H1 (cell line): ENCODE data around the gene OPHN1. TPM values are rescaled to one million over a fixed set of nuclear protein-coding genes. Genes with fewer than 3 reads are reported as not detected.

Experiments used
- CTCF ChIA-PET: fragments of 300-600 bp; sonication (Branson Sonifier 250); formaldehyde crosslinking; loops from one replicate; lab custom pipeline; 2021; ENCODE audit not compliant: partially characterized antibody; lab: Charles Lee
- POLR2A ChIA-PET: fragments of 300-600 bp; sonication (Branson Sonifier 250); formaldehyde crosslinking; loops from one replicate; lab custom pipeline; 2021; ENCODE audit warnings: inconsistent platforms; ENCODE audit not compliant: partially characterized antibody; lab: Charles Lee
- DNase-seq, 2 experiments: peaks; one replicate each; pipeline versions ENCODE4 v3.0.0 to v3.0.0-alpha.2; 2010 to 2022; ENCODE audit warnings: low spot score in 2 of 2, low read depth in 1 of 2, mixed read lengths in 1 of 2
- FAIRE-seq: peaks from 2 replicates; lab custom pipeline; 2011; peaks lifted over from hg19 to GRCh38; lab: Jason Lieb, UNC
- H2AFZ ChIP-seq: 2 replicates; pipeline ENCODE4 v1.8.1; 2012; ENCODE audit warnings: low read length, inconsistent platforms
- H2AK5ac ChIP-seq: 2 replicates; pipeline ENCODE4 v1.6.1; 2013; ENCODE audit warnings: low read depth, low read length
- H2BK120ac ChIP-seq: replicated peaks from 2 replicates; pipeline ENCODE3; 2013; ENCODE audit warnings: low read depth, low read length, inconsistent platforms
- H2BK12ac ChIP-seq: 2 replicates; pipeline ENCODE4 v1.6.1; 2013; ENCODE audit warnings: low read depth, low read length
- H2BK15ac ChIP-seq: 2 replicates; pipeline ENCODE4 v1.6.1; 2013; ENCODE audit warnings: low read length
- H2BK20ac ChIP-seq: 2 replicates; pipeline ENCODE4 v1.6.1; 2013; ENCODE audit warnings: low read length
- H2BK5ac ChIP-seq: 2 replicates; pipeline ENCODE4 v1.6.1; 2013; ENCODE audit warnings: low read depth, low read length
- H3K14ac ChIP-seq: 2 replicates; pipeline ENCODE4 v1.6.1; 2013; ENCODE audit warnings: inconsistent platforms; ENCODE audit not compliant: insufficient read length
- H3K18ac ChIP-seq: 2 replicates; pipeline ENCODE4 v1.6.1; 2013; ENCODE audit warnings: low read length; ENCODE audit errors: extremely low read depth
- H3K23ac ChIP-seq: 2 replicates; pipeline ENCODE4 v1.6.1; 2013; ENCODE audit warnings: inconsistent platforms; ENCODE audit not compliant: insufficient read length
- H3K23me2 ChIP-seq: 2 replicates; pipeline ENCODE4 v1.6.1; 2013; ENCODE audit warnings: low read depth, low read length
- H3K27ac ChIP-seq: 2 replicates; pipeline ENCODE4 v1.6.1; 2011; ENCODE audit warnings: low read depth, low read length, inconsistent platforms
- H3K27me3 ChIP-seq, 4 experiments: replicated peaks in 1 of 4; 1 replicate in 1 of 4; 2 replicates in 3 of 4; pipeline versions ENCODE4 v1.6.1 to v1.8.1; 2011 to 2013; ENCODE audit warnings: low read length in 3 of 4, mild to moderate bottlenecking in 3 of 4, inconsistent platforms in 2 of 4, mixed read lengths in 2 of 4, moderate library complexity in 1 of 4; ENCODE audit not compliant: control insufficient read depth in 3 of 4, insufficient read depth in 3 of 4; ENCODE audit errors: extremely low read depth in 1 of 4
- H3K36me3 ChIP-seq, 4 experiments: 2 replicates each; pipeline versions ENCODE4 v1.6.1 to v1.8.1; 2011 to 2013; ENCODE audit warnings: mild to moderate bottlenecking in 4 of 4, low read length in 3 of 4, moderate library complexity in 2 of 4, control low read depth in 1 of 4, inconsistent platforms in 1 of 4; ENCODE audit not compliant: insufficient read depth in 4 of 4, control insufficient read depth in 2 of 4
- H3K4ac ChIP-seq: replicated peaks from 2 replicates; pipeline ENCODE3; 2013; ENCODE audit warnings: low read length, low read depth, mixed read lengths, inconsistent platforms; ENCODE audit not compliant: insufficient read length
- H3K4me1 ChIP-seq, 4 experiments: replicated peaks in 1 of 4; 1 replicate in 1 of 4; 2 replicates in 3 of 4; pipeline versions ENCODE4 v1.6.1 to v1.8.1; 2011 to 2013; ENCODE audit warnings: low read length in 3 of 4, inconsistent platforms in 2 of 4, mixed read lengths in 1 of 4; ENCODE audit not compliant: insufficient read depth in 4 of 4, control insufficient read depth in 3 of 4
- H3K4me2 ChIP-seq, 2 experiments: 2 replicates each; pipeline versions ENCODE4 v1.6.1 to v1.8.1; 2011 to 2013; ENCODE audit warnings: low read depth in 2 of 2, low read length in 2 of 2, control low read depth in 1 of 2, inconsistent platforms in 1 of 2, mild to moderate bottlenecking in 1 of 2; ENCODE audit not compliant: insufficient read depth in 1 of 2
- H3K4me3 ChIP-seq, 4 experiments: fragments of 200-600, 300-600 bp in 1 of 4; sonication (generic), shearing (Covaris generic), sonication (Bioruptor Twin) in 1 of 4; 2 replicates each; pipeline versions ENCODE4 v1.5.1 to v1.8.1; 2011 to 2016; ENCODE audit warnings: low read length in 4 of 4, low read depth in 3 of 4, control low read depth in 2 of 4, inconsistent platforms in 2 of 4, mild to moderate bottlenecking in 2 of 4, mixed read lengths in 1 of 4, moderate library complexity in 1 of 4; ENCODE audit not compliant: insufficient read depth in 2 of 4; ENCODE audit errors: extremely low read depth in 1 of 4
- H3K56ac ChIP-seq: replicated peaks from 2 replicates; pipeline ENCODE3; 2013; ENCODE audit warnings: low read depth, mild to moderate bottlenecking, mixed read lengths, low read length, inconsistent platforms; ENCODE audit not compliant: insufficient read length
- H3K79me1 ChIP-seq: 2 replicates; pipeline ENCODE4 v1.6.1; 2013; ENCODE audit warnings: low read depth, low read length, control low read depth
- H3K79me2 ChIP-seq, 2 experiments: 2 replicates each; pipeline versions ENCODE4 v1.6.1 to v1.8.1; 2012 to 2013; ENCODE audit warnings: low read length in 2 of 2, mild to moderate bottlenecking in 2 of 2, inconsistent platforms in 1 of 2; ENCODE audit not compliant: insufficient read depth in 2 of 2, control insufficient read depth in 1 of 2
- H3K9ac ChIP-seq, 4 experiments: replicated peaks in 1 of 4; 1 replicate in 1 of 4; 2 replicates in 3 of 4; pipeline versions ENCODE4 v1.6.1 to v1.8.1; 2011 to 2013; ENCODE audit warnings: low read depth in 3 of 4, low read length in 3 of 4, control low read depth in 2 of 4, mild to moderate bottlenecking in 2 of 4, moderate library complexity in 2 of 4, inconsistent platforms in 1 of 4; ENCODE audit errors: extremely low read depth in 1 of 4
- H3K9me3 ChIP-seq, 2 experiments: 2 replicates each; pipeline versions ENCODE4 v1.6.1 to v1.8.1; 2012 to 2013; ENCODE audit warnings: mild to moderate bottlenecking in 2 of 2, moderate library complexity in 2 of 2, control low read depth in 1 of 2, inconsistent platforms in 1 of 2, low read depth in 1 of 2, low read length in 1 of 2, mixed read lengths in 1 of 2; ENCODE audit not compliant: insufficient read depth in 2 of 2
- H4K20me1 ChIP-seq, 2 experiments: replicated peaks in 1 of 2; 2 replicates each; pipeline versions ENCODE3 to v1.8.1; 2011 to 2013; ENCODE audit warnings: inconsistent platforms in 2 of 2, low read length in 2 of 2, mild to moderate bottlenecking in 1 of 2; ENCODE audit not compliant: insufficient read depth in 2 of 2, control insufficient read depth in 1 of 2
- H4K5ac ChIP-seq: 2 replicates; pipeline ENCODE4 v1.6.1; 2013; ENCODE audit warnings: low read length, low read depth, mixed read lengths, inconsistent platforms; ENCODE audit not compliant: insufficient read length
- H4K8ac ChIP-seq: 2 replicates; pipeline ENCODE4 v1.8.0; 2013; ENCODE audit warnings: mild to moderate bottlenecking, moderate library complexity, low read length, inconsistent platforms; ENCODE audit not compliant: insufficient read depth; ENCODE audit errors: extremely low read depth
- H4K91ac ChIP-seq: replicated peaks from 2 replicates; pipeline ENCODE3; 2013; ENCODE audit warnings: low read length, mixed read lengths, inconsistent platforms; ENCODE audit not compliant: insufficient read length
- polyA plus RNA-seq, 7 experiments: library from polyadenylated mRNA; depleted of rRNA in 3 of 7; stranded (reverse) in 5 of 7; unstranded in 2 of 7; fragments of >200 nt in 5 of 7; fragments of 200-250 nt in 2 of 7; gene quantifications; 1 replicate in 5 of 7; 2 replicates in 1 of 7; 4 replicates in 1 of 7; pipeline versions ENCODE4 v1.2.1 to v1.2.3, GENCODE V29; 2011 to 2013; ENCODE audit warnings: missing spikeins in 2 of 7, mixed read lengths in 2 of 7
- total RNA-seq: library from RNA; stranded (reverse); fragmentation: NEBNext Ultra II Directional; extraction: Animal tissue kit (Norgen Biotek cat#: 25700); gene quantifications from 2 replicates; pipeline ENCODE4 v1.2.1, GENCODE V29; 2021
- TF ChIP-seq, protein P1 (sequence below): fragments of 300-600 bp; sonication (generic); IDR thresholded peaks from 2 replicates; pipeline ENCODE4 v1.7.1; 2012; ENCODE audit warnings: low read length, moderate library complexity, mild to moderate bottlenecking, inconsistent platforms; ENCODE audit not compliant: insufficient replicate concordance

OPHN1 gene
- total and polyA plus RNA-seq, 2 of the 8 experiments (the other 6 are each of a cell fraction or from before 2014, with no cell fraction given), result 1.2 to 3.5 TPM

DNA sequence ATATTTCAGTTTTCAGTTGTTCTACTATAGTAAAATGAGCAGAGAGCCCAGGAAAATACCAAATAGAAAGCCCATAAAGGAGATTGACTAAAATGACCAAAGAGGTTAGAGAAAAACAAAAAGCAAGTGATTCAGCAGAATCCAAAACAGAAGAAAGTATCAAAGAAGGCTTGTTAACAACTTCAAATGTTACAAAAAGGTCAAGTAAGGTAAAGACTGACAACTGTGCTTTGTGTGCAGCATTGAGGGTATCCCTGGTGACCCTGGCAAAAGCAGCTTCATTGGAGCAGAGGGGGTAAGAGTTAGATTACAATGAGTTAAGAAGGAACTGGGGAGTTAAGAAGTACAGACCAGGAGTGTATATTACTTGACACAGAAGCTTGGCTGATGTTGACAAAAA lies 317.9 kb downstream of the OPHN1 start:
- Histone ChIP-seq H4K91ac (no peak overlapping the region), H2BK20ac (no peak overlapping the region), H3K4ac (no peak overlapping the region), H3K4me3 (no peak overlapping the region), H4K8ac (no peak overlapping the region), H4K5ac (no peak overlapping the region), H2BK15ac (no peak overlapping the region), H2AK5ac (no peak overlapping the region), H3K56ac (no peak overlapping the region), H3K4me2 (no peak overlapping the region), H3K14ac (no peak overlapping the region), H3K79me1 (no peaks in the 10 kb centered on the region), H3K9me3 (no peaks in the 10 kb centered on the region), H3K36me3 (no peaks in the 10 kb centered on the region), H2BK12ac (no peak overlapping the region), H2BK5ac (no peak overlapping the region), H3K9ac (no peak overlapping the region), H3K23me2 (no peaks in the 10 kb centered on the region), H3K18ac (no peak overlapping the region), H3K27me3 (no peaks in the 10 kb centered on the region), H2AFZ (no peak overlapping the region), H3K4me1 (peaks cover 0 to 3% (median 1%) of the 10 kb centered on the region in 4 experiments; a peak in 2 of 7 replicates), H3K79me2 (no peaks in the 10 kb centered on the region), H4K20me1 (no peaks in the 10 kb centered on the region), H3K27ac (no peak overlapping the region), H3K23ac (no peak overlapping the region), H2BK120ac (no peak overlapping the region)
- ChIA-PET POLR2A (interaction anchor here (0.6 kb wide), 1 partner anchor 567 kb away, joined by 3 read pairs; no protein-coding TSS in a partner anchor), CTCF (no interaction called here)
- DNase-seq, result no peak
- FAIRE-seq, result no peak
- TF ChIP-seq, protein P1, sequence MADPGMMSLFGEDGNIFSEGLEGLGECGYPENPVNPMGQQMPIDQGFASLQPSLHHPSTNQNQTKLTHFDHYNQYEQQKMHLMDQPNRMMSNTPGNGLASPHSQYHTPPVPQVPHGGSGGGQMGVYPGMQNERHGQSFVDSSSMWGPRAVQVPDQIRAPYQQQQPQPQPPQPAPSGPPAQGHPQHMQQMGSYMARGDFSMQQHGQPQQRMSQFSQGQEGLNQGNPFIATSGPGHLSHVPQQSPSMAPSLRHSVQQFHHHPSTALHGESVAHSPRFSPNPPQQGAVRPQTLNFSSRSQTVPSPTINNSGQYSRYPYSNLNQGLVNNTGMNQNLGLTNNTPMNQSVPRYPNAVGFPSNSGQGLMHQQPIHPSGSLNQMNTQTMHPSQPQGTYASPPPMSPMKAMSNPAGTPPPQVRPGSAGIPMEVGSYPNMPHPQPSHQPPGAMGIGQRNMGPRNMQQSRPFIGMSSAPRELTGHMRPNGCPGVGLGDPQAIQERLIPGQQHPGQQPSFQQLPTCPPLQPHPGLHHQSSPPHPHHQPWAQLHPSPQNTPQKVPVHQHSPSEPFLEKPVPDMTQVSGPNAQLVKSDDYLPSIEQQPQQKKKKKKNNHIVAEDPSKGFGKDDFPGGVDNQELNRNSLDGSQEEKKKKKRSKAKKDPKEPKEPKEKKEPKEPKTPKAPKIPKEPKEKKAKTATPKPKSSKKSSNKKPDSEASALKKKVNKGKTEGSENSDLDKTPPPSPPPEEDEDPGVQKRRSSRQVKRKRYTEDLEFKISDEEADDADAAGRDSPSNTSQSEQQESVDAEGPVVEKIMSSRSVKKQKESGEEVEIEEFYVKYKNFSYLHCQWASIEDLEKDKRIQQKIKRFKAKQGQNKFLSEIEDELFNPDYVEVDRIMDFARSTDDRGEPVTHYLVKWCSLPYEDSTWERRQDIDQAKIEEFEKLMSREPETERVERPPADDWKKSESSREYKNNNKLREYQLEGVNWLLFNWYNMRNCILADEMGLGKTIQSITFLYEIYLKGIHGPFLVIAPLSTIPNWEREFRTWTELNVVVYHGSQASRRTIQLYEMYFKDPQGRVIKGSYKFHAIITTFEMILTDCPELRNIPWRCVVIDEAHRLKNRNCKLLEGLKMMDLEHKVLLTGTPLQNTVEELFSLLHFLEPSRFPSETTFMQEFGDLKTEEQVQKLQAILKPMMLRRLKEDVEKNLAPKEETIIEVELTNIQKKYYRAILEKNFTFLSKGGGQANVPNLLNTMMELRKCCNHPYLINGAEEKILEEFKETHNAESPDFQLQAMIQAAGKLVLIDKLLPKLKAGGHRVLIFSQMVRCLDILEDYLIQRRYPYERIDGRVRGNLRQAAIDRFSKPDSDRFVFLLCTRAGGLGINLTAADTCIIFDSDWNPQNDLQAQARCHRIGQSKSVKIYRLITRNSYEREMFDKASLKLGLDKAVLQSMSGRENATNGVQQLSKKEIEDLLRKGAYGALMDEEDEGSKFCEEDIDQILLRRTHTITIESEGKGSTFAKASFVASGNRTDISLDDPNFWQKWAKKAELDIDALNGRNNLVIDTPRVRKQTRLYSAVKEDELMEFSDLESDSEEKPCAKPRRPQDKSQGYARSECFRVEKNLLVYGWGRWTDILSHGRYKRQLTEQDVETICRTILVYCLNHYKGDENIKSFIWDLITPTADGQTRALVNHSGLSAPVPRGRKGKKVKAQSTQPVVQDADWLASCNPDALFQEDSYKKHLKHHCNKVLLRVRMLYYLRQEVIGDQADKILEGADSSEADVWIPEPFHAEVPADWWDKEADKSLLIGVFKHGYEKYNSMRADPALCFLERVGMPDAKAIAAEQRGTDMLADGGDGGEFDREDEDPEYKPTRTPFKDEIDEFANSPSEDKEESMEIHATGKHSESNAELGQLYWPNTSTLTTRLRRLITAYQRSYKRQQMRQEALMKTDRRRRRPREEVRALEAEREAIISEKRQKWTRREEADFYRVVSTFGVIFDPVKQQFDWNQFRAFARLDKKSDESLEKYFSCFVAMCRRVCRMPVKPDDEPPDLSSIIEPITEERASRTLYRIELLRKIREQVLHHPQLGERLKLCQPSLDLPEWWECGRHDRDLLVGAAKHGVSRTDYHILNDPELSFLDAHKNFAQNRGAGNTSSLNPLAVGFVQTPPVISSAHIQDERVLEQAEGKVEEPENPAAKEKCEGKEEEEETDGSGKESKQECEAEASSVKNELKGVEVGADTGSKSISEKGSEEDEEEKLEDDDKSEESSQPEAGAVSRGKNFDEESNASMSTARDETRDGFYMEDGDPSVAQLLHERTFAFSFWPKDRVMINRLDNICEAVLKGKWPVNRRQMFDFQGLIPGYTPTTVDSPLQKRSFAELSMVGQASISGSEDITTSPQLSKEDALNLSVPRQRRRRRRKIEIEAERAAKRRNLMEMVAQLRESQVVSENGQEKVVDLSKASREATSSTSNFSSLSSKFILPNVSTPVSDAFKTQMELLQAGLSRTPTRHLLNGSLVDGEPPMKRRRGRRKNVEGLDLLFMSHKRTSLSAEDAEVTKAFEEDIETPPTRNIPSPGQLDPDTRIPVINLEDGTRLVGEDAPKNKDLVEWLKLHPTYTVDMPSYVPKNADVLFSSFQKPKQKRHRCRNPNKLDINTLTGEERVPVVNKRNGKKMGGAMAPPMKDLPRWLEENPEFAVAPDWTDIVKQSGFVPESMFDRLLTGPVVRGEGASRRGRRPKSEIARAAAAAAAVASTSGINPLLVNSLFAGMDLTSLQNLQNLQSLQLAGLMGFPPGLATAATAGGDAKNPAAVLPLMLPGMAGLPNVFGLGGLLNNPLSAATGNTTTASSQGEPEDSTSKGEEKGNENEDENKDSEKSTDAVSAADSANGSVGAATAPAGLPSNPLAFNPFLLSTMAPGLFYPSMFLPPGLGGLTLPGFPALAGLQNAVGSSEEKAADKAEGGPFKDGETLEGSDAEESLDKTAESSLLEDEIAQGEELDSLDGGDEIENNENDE, result no peak
